Thymus (tissue), 14 donors: Measurements from ENCODE around the gene VGLL4. TPM values are rescaled to one million over a fixed set of nuclear protein-coding genes. Genes with fewer than 3 reads are reported as not detected.
"Not testable (repeated sequence)": the region's sequence is repeated elsewhere in the genome, so short reads cannot be mapped to it uniquely, and the experiment has no call there.

Experiments
- DNase-seq, 9 donors: peaks; one replicate each; pipeline ENCODE4 v3.0.0-alpha.2; 2013; ENCODE audit warnings: low spot score in 9 of 9, low read depth in 6 of 9, missing footprints in 1 of 9
- H3K27ac ChIP-seq, 2 donors: one replicate each; pipeline ENCODE4 v1.5.1; 2013; ENCODE audit warnings: control low read depth in 1 of 2, low read depth in 1 of 2, low read length in 1 of 2, mild to moderate bottlenecking in 1 of 2, moderate library complexity in 1 of 2
- H3K27me3 ChIP-seq, 2 donors: one replicate each; pipeline ENCODE4 v1.5.1; 2013; ENCODE audit warnings: low read length in 1 of 2; ENCODE audit not compliant: control insufficient read depth in 2 of 2, insufficient read depth in 1 of 2
- H3K36me3 ChIP-seq, 2 donors: one replicate each; pipeline ENCODE4 v1.5.1; 2013; ENCODE audit warnings: low read length in 1 of 2, mild to moderate bottlenecking in 1 of 2, moderate library complexity in 1 of 2; ENCODE audit not compliant: control insufficient read depth in 2 of 2, insufficient read depth in 2 of 2
- H3K4me1 ChIP-seq, 2 donors: one replicate each; pipeline ENCODE4 v1.5.1; 2013; ENCODE audit warnings: low read length in 2 of 2; ENCODE audit not compliant: control insufficient read depth in 2 of 2, insufficient read depth in 2 of 2
- H3K4me3 ChIP-seq, 2 donors: one replicate each; pipeline ENCODE4 v1.5.1; 2013; ENCODE audit warnings: low read length in 2 of 2, control low read depth in 1 of 2, mild to moderate bottlenecking in 1 of 2
- H3K9me3 ChIP-seq, 2 donors: one replicate each; pipeline ENCODE4 v1.5.1; 2013; ENCODE audit warnings: low read length in 1 of 2, mild to moderate bottlenecking in 1 of 2; ENCODE audit not compliant: control insufficient read depth in 2 of 2, insufficient read depth in 1 of 2
- WGBS: extraction: QIAGEN DNeasy Blood & Tissue Kit; methylation state at CpG from one replicate; pipeline ENCODE4 v1.1.7; 2013; 5-methylcytosine and 5-hydroxymethylcytosine counted together
- long read RNA-seq, 10 donors: transcript quantifications; one replicate each; lab custom pipeline, GENCODE V29; 2026
- polyA plus RNA-seq: library from polyadenylated mRNA; stranded (reverse); fragments of 200-250 nt; gene quantifications from one replicate; pipeline ENCODE4 v1.2.3, GENCODE V29; 2013
- total RNA-seq: library from RNA; stranded (reverse); fragments of 120-200 nt; gene quantifications from one replicate; pipeline ENCODE4 v1.2.4, GENCODE V29; 2013
- donor health status: healthy.

VGLL4 gene
- total RNA-seq, result 49.2 TPM
- polyA plus RNA-seq, result 47.0 TPM
- long read RNA-seq, donor 1, partial matches to known transcripts, result 0 of 1 reads
- long read RNA-seq, donor 1, other reads (novel, unspliced or antisense), result 0 of 1 reads
- long read RNA-seq, donor 2, transcript VGLL4-211 (5 exons, 1,377 nt), result major isoform, 24 of 79 reads
- long read RNA-seq, donor 2, partial matches to known transcripts, result 51 of 79 reads
- long read RNA-seq, donor 2, other reads (novel, unspliced or antisense), result 0 of 79 reads
- long read RNA-seq, donor 3, transcript VGLL4-211 (5 exons, 1,377 nt), result major isoform, 6 of 61 reads
- long read RNA-seq, donor 3, partial matches to known transcripts, result 53 of 61 reads
- long read RNA-seq, donor 3, other reads (novel, unspliced or antisense), result 0 of 61 reads
- long read RNA-seq, donor 4, transcript VGLL4-211 (5 exons, 1,377 nt), result major isoform, 6 of 52 reads
- long read RNA-seq, donor 4, partial matches to known transcripts, result 46 of 52 reads
- long read RNA-seq, donor 4, other reads (novel, unspliced or antisense), result 0 of 52 reads
- long read RNA-seq, donor 5, transcript VGLL4-211 (5 exons, 1,377 nt), result major isoform, 9 of 82 reads
- long read RNA-seq, donor 5, partial matches to known transcripts, result 70 of 82 reads
- long read RNA-seq, donor 5, other reads (novel, unspliced or antisense), result 0 of 82 reads
- long read RNA-seq, donor 6, transcript VGLL4-211 (5 exons, 1,377 nt), result major isoform, 9 of 27 reads
- long read RNA-seq, donor 6, partial matches to known transcripts, result 17 of 27 reads
- long read RNA-seq, donor 6, other reads (novel, unspliced or antisense), result 0 of 27 reads
- long read RNA-seq, donor 7, transcript VGLL4-211 (5 exons, 1,377 nt), result major isoform, 8 of 41 reads
- long read RNA-seq, donor 7, partial matches to known transcripts, result 33 of 41 reads
- long read RNA-seq, donor 7, other reads (novel, unspliced or antisense), result 0 of 41 reads
- long read RNA-seq, donor 8, transcript VGLL4-211 (5 exons, 1,377 nt), result major isoform, 7 of 32 reads
- long read RNA-seq, donor 8, partial matches to known transcripts, result 25 of 32 reads
- long read RNA-seq, donor 8, other reads (novel, unspliced or antisense), result 0 of 32 reads
- long read RNA-seq, donor 9, transcript VGLL4-211 (5 exons, 1,377 nt), result major isoform, 5 of 24 reads
- long read RNA-seq, donor 9, partial matches to known transcripts, result 19 of 24 reads
- long read RNA-seq, donor 9, other reads (novel, unspliced or antisense), result 0 of 24 reads
- long read RNA-seq, donor 10, partial matches to known transcripts, result 74 of 79 reads
- long read RNA-seq, donor 10, other reads (novel, unspliced or antisense), result 0 of 79 reads

GRCh38 chr3:11643605-11644087 is at the start of gene VGLL4:
TSS of gene VGLL4 (minus strand) at chr3:11643915. CDS start at chr3:11643518, 397 bp downstream.
- peak within 1 kb of the TSS; percentile 76 to 82 for H3K4me3 ChIP-seq
- peaks cover 16 to 26% of the 10 kb centered on the region in 2 donors for H3K4me1 ChIP-seq
- H3K36me3 ChIP-seq, result peaks cover 4 to 5% of the 10 kb centered on the region in 2 donors
- DNase-seq, result peak in 8 of 9 donors; percentile 69 to 94 (median 82)
- H3K27ac ChIP-seq, result peak within 1 kb of the TSS; percentile 97
- no peaks in the 10 kb centered on the region for H3K27me3 ChIP-seq
- H3K9me3 ChIP-seq, result no peaks in the 10 kb centered on the region
- under 1% methylated on average over 24 of the region's 24 CpGs for WGBS

- DNase-seq, result no peak
- Histone ChIP-seq H3K36me3 (no peaks in the 10 kb centered on the region), H3K4me1 (no peaks in the 10 kb centered on the region), H3K9me3 (no peaks in the 10 kb centered on the region), H3K4me3 (no peak overlapping the region), H3K27me3 (no peaks in the 10 kb centered on the region), H3K27ac (no peak overlapping the region)
- WGBS, result 64% methylated on average over 5 of the region's 5 CpGs
Measured at GRCh38 chr3:11692532-11692813, 48.8 kb upstream of the VGLL4 start.

GRCh38 chr3:11691767-11692531 is 48.2 kb upstream of the VGLL4 start:
- Histone ChIP-seq H3K36me3 (no peaks in the 10 kb centered on the region), H3K27me3 (no peaks in the 10 kb centered on the region), H3K9me3 (no peaks in the 10 kb centered on the region), H3K4me1 (no peaks in the 10 kb centered on the region), H3K27ac (no peak overlapping the region), H3K4me3 (no peak overlapping the region)
- 92% methylated on average over 3 of the region's 3 CpGs for WGBS
- no peak for DNase-seq

GRCh38 chr3:11690863-11691766 is 47.4 kb upstream of the VGLL4 start:
- H3K4me1 ChIP-seq, result no peaks in the 10 kb centered on the region
- no peaks in the 10 kb centered on the region for H3K27me3 ChIP-seq
- 91% methylated on average over 8 of the region's 8 CpGs for WGBS
- H3K4me3 ChIP-seq, result no peak overlapping the region
- H3K27ac ChIP-seq, result no peak overlapping the region
- DNase-seq, result no peak
- no peaks in the 10 kb centered on the region for H3K36me3 ChIP-seq
- no peaks in the 10 kb centered on the region for H3K9me3 ChIP-seq

GRCh38 chr3:11689749-11690148 is 46.0 kb upstream of the VGLL4 start:
- DNase-seq, result no peak
- Histone ChIP-seq H3K27ac (no peak overlapping the region), H3K4me1 (no peaks in the 10 kb centered on the region), H3K4me3 (no peak overlapping the region), H3K27me3 (no peaks in the 10 kb centered on the region), H3K36me3 (no peaks in the 10 kb centered on the region), H3K9me3 (no peaks in the 10 kb centered on the region)
- 88% methylated on average over 8 of the region's 8 CpGs for WGBS

- not testable (repeated sequence) for H3K4me3 ChIP-seq, DNase-seq, H3K27ac ChIP-seq, H3K9me3 ChIP-seq, H3K27me3 ChIP-seq, H3K36me3 ChIP-seq, H3K4me1 ChIP-seq
- 98% methylated on average over 6 of the region's 6 CpGs for WGBS
Measured at GRCh38 chr3:11684980-11685379, 41.3 kb upstream of the VGLL4 start.

- no peaks in the 10 kb centered on the region for H3K4me1 ChIP-seq
- 91% methylated on average over 14 of the region's 14 CpGs for WGBS
- DNase-seq, result no peak
- H3K36me3 ChIP-seq, result no peaks in the 10 kb centered on the region
- no peaks in the 10 kb centered on the region for H3K9me3 ChIP-seq
- H3K27ac ChIP-seq, result no peak overlapping the region
- H3K27me3 ChIP-seq, result no peaks in the 10 kb centered on the region
- no peak overlapping the region for H3K4me3 ChIP-seq
Measured at GRCh38 chr3:11680509-11680908, 36.8 kb upstream of the VGLL4 start.

GRCh38 chr3:11679964-11680363 is 36.2 kb upstream of the VGLL4 start:
- no peaks in the 10 kb centered on the region for H3K4me1 ChIP-seq
- H3K27me3 ChIP-seq, result no peaks in the 10 kb centered on the region
- 97% methylated on average over 5 of the region's 5 CpGs for WGBS
- no peaks in the 10 kb centered on the region for H3K36me3 ChIP-seq
- H3K9me3 ChIP-seq, result no peaks in the 10 kb centered on the region
- no peak for DNase-seq
- H3K27ac ChIP-seq, result no peak overlapping the region
- no peak overlapping the region for H3K4me3 ChIP-seq
